SK-MEL-5 (cell line): ENCODE data around the gene PPP2R2D. TPM values are rescaled to one million over a fixed set of nuclear protein-coding genes. Genes with fewer than 3 reads are reported as not detected.

Experiments used
- DNase-seq: peaks from one replicate; pipeline ENCODE4 v3.0.0-alpha.2; 2016; ENCODE audit warnings: low read depth, low spot score
- in situ Hi-C: cut with HindIII; loops from 2 replicates; pipeline ENCODE4 v1.10.0; 2016; ENCODE audit warnings: low sequenced_read_pairs, high pct_unique_total_duplicates, low pct_unique_long_range_greater_than_20kb
- total RNA-seq: library from RNA; depleted of rRNA; stranded (reverse); fragments of >200 nt; shearing (Covaris generic); gene quantifications from 2 replicates; pipeline ENCODE4 v1.2.3, GENCODE V29; 2014

The PPP2R2D gene
- total RNA-seq, 1 experiment from 2014 or later = 23.6 TPM

DNA sequence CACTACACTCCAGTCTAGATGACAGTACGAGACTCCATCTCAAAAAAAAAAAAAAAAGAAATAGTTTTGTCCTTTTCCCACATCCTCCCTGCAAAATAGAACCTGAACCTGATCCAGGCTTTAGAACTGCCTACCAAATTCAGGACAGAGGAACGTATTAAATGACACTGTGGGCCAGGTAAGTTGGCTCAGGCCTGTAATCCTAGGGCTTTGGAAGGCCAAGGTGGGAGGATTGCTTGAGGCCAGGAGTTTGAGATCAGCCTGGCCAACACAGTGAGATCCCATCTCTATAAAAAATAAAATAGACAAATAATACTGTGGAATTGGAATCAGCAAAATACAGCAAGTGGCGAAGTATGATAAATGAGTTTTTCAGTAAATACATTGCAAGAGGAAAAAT is 90.9 kb downstream of the PPP2R2D start:
- in situ Hi-C loops = no loop called here
- DNase-seq = no peak

GRCh38 chr10:131993275-131993674 is 92.5 kb downstream of the PPP2R2D start:
- no peak for DNase-seq
- in situ Hi-C loops = no loop called here

GRCh38 chr10:131994435-131994834 is 93.6 kb downstream of the PPP2R2D start:
- in situ Hi-C loops = no loop called here
- no peak for DNase-seq

- in situ Hi-C loops = no loop called here
- no peak for DNase-seq
These were observed 95.9 kb downstream of the PPP2R2D start for GRCh38 chr10:131996466-131997365.

DNA sequence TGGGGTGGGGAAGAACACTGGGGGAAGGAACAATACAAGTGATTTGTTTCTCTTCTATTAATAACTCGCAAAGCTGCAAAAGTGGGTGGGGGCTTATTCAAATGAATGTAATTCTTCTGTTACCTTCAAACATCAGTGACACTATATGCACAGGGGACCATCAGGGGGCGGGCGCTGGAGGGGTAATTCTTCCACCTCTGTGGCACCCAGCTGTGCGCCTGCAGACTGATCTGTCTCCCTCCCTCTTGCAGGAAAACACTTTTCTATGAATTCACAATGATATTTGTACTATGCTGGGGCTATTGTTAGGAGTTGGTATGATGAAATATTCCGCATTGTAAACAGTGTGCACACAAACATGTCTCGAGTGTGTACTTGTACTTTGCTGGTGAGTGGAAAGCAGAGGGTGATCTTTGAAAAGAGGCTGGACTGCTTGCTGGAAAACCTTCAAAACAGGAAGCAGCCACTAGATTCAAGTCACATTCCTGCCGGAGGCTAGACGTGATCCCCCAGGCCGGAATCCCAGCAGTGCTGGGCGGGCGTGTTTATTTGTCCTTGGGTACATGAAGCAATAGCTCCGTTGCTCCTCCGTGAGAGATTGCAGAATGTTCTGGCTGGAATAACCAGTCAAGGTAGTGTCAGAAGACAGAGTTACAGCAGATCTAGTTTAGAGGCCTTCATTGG is 96.7 kb downstream of the PPP2R2D start:
- DNase-seq = no peak
- in situ Hi-C loops = no loop called here

DNA sequence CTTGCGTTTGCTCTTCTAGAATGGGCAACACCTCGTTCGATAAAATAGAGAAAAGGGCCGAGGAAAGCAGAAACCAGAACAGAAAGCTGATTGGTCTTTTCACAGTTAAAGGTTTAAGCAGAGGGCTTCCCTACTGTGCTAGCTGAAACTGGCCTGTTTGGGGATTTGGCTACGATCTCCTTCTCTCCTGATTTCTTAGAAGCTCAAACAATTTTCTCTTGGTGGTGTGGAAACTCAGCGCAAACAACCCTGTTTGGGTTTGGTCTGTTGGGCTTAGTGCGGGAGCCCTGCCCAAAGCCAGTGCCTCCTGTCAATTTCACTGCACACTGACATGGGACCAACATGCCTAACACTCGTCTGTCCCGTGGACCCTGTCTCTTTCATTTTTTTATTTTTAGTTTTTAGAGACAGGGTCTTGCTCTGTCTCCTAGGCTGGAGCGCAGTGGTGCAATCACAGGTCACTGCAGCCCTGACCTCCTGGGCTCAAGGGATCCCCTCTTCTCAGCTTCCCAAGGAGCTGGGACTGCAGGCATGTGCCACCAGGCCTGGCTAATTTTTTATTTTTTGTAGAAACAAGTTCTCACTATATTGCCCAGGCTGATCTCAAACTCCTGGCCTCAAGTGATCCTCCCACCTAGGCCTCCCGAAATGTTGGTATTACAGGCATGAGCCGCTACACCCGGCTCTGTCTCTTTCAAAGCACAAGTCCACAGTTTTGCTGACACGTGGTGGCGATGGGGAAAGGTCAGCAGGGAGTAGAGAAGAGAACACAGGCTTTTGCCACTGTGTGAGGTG is 97.4 kb downstream of the PPP2R2D start:
- no peak for DNase-seq
- in situ Hi-C loops = no loop called here

DNA sequence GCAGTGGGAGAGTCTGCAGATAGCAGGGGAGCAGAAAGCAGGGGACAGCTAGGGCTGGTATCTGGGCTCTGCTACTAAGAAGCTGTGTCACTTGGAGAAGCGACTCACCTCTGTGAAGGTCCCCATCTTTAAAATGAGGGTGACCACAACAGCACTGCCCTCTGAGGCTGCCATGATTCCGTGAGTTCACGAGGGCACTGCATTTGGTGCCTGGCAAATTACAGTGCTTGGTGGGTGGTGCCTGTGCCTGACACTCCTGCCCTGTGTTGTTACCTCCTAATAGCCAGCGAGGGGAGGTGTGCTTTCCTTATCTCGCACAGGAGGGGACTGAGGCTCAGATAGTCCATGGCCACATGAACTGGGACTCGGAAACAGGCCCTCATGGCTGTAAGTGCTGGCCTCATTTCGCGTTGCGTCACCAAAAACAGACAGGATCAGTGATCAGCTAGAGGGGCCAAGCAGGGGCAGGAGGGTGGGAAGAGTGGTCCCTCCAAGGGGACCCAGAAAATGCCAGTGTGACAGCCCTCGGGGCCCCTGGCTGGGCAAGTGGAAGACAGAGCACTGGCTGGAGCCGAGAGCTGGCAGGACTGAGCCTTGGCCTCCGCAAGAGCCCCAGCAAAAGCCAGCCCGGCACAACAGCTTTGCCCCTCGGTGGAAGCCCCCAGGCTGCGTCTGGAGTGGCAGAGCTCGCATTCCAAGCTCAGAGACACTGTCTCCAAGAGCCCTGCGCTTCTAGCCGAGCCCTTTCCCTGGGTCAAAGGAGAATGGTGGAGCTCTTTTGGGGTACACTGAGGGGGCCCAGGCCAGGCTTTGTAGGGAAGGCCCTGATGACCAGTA is 98.3 kb downstream of the PPP2R2D start:
- in situ Hi-C loops = no loop called here
- DNase-seq = no peak

DNA sequence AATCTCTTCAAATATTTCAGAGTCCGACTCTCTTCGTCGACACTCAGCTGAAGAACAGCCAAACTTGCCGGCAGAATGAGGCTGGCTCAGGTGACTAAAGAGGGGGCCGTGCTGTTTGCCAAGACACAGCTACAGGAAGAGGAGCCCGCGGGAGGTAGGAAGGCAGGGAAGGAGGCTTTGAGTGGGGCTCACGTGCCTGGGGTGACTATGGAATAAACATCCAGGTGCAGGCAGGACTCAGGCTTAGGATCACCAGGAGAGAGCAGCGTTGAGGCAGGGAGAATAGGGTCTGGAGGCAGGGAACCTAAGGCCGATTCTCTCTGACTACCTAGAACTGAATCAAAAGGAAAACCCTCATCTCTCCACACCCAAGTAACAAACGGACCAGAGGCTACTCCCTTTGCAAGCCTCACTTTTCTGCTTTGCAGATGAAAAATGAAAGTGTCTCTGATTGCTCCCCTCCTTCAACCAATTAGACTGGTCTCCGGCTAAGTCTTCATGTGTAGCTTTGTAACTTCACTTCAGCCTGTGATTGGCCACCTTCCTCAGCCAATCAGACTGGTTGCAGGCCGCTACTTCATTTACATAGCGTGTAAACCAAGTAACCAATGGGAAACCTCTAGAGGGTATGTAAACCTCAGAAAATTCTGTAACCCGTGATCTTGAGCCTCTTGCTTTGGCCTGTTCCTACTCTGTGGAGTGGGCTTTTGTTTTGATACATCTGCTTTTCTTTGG is 100.6 kb downstream of the PPP2R2D start:
- in situ Hi-C loops = no loop called here
- DNase-seq = peak; percentile 56

DNA sequence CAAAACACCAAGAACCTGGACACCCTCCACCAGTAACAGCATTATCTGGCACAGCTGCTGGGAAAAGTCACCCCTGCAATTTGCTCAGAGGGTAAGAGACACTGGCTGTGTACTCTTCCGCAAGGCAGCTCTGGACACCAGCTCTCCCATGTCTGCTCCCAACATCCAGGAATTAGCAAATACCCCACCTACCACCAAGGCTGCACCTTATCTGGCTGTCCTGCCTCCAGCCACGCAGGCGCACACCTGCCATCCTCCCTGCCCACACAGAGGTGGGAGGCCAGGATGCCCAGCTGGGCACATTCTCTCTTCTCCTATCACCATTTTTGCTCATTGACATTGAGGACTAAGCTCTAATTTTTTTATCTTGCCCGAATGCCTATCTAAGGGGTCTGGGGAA is 101.2 kb downstream of the PPP2R2D start:
- in situ Hi-C loops = no loop called here
- DNase-seq = no peak

- in situ Hi-C loops = no loop called here
- no peak for DNase-seq
These were observed 102.6 kb downstream of the PPP2R2D start for GRCh38 chr10:132003282-132003924.

DNA sequence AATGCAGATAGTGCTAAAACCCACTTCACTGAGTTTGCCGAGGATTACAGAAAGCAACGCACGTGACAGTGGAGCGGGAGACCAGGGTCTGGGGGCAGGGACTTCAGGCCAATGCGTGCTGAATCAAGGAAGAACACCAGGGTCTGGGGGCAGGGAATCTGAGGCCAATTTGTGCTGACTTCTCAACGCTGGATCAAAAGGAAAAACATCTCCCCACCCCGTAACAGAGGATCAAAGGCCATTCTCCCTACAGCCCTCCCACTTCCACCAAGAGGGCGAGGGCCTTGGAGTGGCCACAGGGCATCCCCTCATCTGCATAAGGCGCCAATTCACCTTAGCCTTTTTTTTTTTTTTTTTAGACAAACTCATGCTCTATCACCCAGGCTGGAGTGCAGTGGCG is 103.2 kb downstream of the PPP2R2D start:
- DNase-seq = no peak
- in situ Hi-C loops = no loop called here

DNA sequence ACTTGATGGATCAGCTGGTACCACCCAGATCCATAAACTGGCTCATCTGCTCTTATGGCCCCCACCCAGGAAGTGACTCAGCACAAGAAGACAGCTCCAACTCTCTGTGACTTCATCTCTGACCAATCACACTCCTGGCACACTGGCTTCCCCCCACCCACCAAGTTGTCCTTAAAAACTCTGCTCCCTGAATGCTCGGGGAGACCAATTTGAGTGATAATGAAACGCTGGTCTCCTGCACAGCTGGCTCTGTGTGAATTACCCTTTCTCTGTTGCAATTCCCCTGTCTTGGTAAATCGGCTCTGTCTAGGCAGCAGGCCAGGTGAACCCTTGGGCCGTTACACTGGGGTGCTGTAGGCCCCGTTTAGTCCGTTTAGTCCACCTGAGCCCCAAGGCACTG is 104.3 kb downstream of the PPP2R2D start:
- no peak for DNase-seq
- in situ Hi-C loops = no loop called here

GRCh38 chr10:132006966-132007365 is 106.2 kb downstream of the PPP2R2D start:
- no peak for DNase-seq
- in situ Hi-C loops = no loop called here

DNA sequence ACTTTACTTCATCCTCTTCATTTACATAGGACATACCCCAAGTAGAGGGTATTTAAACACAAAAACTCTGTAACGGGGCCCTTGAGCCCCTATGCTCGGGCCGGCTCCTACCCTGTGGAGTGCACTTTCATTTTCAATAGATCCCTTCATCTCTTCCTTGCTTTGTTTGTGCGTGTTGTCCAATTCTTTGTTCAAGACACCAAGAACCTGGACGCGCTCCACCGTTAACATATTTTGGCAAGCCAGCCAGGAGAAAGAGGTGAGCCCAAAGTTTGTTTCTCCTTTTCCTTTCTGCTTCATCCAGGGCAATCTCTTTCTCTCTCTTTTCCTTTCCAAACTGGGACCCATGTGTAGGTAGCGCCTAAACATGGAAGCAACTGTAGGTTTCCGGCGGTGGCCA is 106.9 kb downstream of the PPP2R2D start:
- in situ Hi-C loops = no loop called here

More for the DNA sequence above, 106.9 kb downstream of the PPP2R2D start:
- DNase-seq = no peak
